ENCODE results near the gene TP53INP2. TPM values are rescaled to one million over a fixed set of nuclear protein-coding genes. Genes with fewer than 3 reads are reported as not detected.

TP53INP2 gene
- total RNA-seq, 2 experiments from 2014 or later, result 1.9 TPM

- no peak for DNase-seq
- intact Hi-C loops (cut with micrococcal nuclease), result no loop called here
- H3K27ac Mint-ChIP-seq, result no peak overlapping the region
- H3K4me1 Mint-ChIP-seq (ENCODE audit: low read depth), result peaks cover 8% of the 10 kb centered on the region
- no peak overlapping the region for H3K4me3 Mint-ChIP-seq
- peaks cover 21% of the 10 kb centered on the region for H3K36me3 Mint-ChIP-seq (ENCODE audit: low read depth)
- CTCF ChIA-PET, result interaction anchor here (3.2 kb wide), 1 partner anchor 37 kb away, joined by 7 read pairs; no protein-coding TSS in a partner anchor
- no peaks in the 10 kb centered on the region for H3K27me3 Mint-ChIP-seq (ENCODE audit: low read depth)
- no peaks in the 10 kb centered on the region for H3K9me3 Mint-ChIP-seq
Observed at GRCh38 chr20:34744340-34744739, 40.2 kb downstream of the TP53INP2 start.

- CTCF ChIA-PET, result interaction anchor here (1.7 to 3.2 kb wide), 2 partner anchors 24 to 37 kb away, joined by 3 to 7 read pairs; no protein-coding TSS in a partner anchor
- no peaks in the 10 kb centered on the region for H3K27me3 Mint-ChIP-seq (ENCODE audit: low read depth)
- peaks cover 8% of the 10 kb centered on the region for H3K4me1 Mint-ChIP-seq (ENCODE audit: low read depth)
- no peak for DNase-seq
- no peak overlapping the region for H3K4me3 Mint-ChIP-seq
- peaks cover 24% of the 10 kb centered on the region for H3K36me3 Mint-ChIP-seq (ENCODE audit: low read depth)
- H3K27ac Mint-ChIP-seq, result no peak overlapping the region
- no peaks in the 10 kb centered on the region for H3K9me3 Mint-ChIP-seq
- intact Hi-C loops (cut with micrococcal nuclease), result no loop called here
Observed at GRCh38 chr20:34744847-34745246, 40.7 kb downstream of the TP53INP2 start.

GRCh38 chr20:34746674-34747073, 42.5 kb downstream of the TP53INP2 start:
- DNase-seq, result no peak
- H3K4me3 Mint-ChIP-seq, result no peak overlapping the region
- peaks cover 8% of the 10 kb centered on the region for H3K4me1 Mint-ChIP-seq (ENCODE audit: low read depth)
- H3K27me3 Mint-ChIP-seq (ENCODE audit: low read depth), result no peaks in the 10 kb centered on the region
- no peaks in the 10 kb centered on the region for H3K9me3 Mint-ChIP-seq
- intact Hi-C loops (cut with micrococcal nuclease), result no loop called here
- H3K36me3 Mint-ChIP-seq (ENCODE audit: low read depth), result peaks cover 30% of the 10 kb centered on the region
- no peak overlapping the region for H3K27ac Mint-ChIP-seq
- CTCF ChIA-PET, result interaction anchor here (0.7 to 3.2 kb wide), 6 partner anchors 23 to 434 kb away, joined by 3 to 7 read pairs (median 4); no protein-coding TSS in a partner anchor

- CTCF ChIA-PET, result interaction anchor here (0.7 to 1.9 kb wide), 3 partner anchors 22 to 33 kb away, joined by 3 to 5 read pairs (median 3); no protein-coding TSS in a partner anchor
- Mint-ChIP-seq H3K36me3 (ENCODE audit: low read depth) (peaks cover 29% of the 10 kb centered on the region), H3K4me3 (no peak overlapping the region), H3K4me1 (ENCODE audit: low read depth) (peaks cover 8% of the 10 kb centered on the region), H3K9me3 (no peaks in the 10 kb centered on the region), H3K27ac (no peak overlapping the region), H3K27me3 (ENCODE audit: low read depth) (no peaks in the 10 kb centered on the region)
- intact Hi-C loops (cut with micrococcal nuclease), result no loop called here
- DNase-seq, result no peak
Observed at GRCh38 chr20:34747479-34747878, 43.3 kb downstream of the TP53INP2 start.

- Mint-ChIP-seq H3K36me3 (ENCODE audit: low read depth) (peaks cover 25% of the 10 kb centered on the region), H3K4me3 (no peak overlapping the region), H3K9me3 (no peaks in the 10 kb centered on the region), H3K4me1 (ENCODE audit: low read depth) (peaks cover 8% of the 10 kb centered on the region), H3K27me3 (ENCODE audit: low read depth) (no peaks in the 10 kb centered on the region), H3K27ac (no peak overlapping the region)
- intact Hi-C loops (cut with micrococcal nuclease), result no loop called here
- no peak for DNase-seq
- CTCF ChIA-PET, result interaction anchor here (0.8 to 1.2 kb wide), 2 partner anchors 21 to 211 kb away, joined by 3 read pairs; no protein-coding TSS in a partner anchor
Observed at GRCh38 chr20:34748709-34749108, 44.6 kb downstream of the TP53INP2 start.

GRCh38 chr20:34750484-34750883, 46.3 kb downstream of the TP53INP2 start:
- H3K27ac Mint-ChIP-seq, result no peak overlapping the region
- intact Hi-C loops (cut with micrococcal nuclease), result no loop called here
- no peaks in the 10 kb centered on the region for H3K27me3 Mint-ChIP-seq (ENCODE audit: low read depth)
- peaks cover 29% of the 10 kb centered on the region for H3K36me3 Mint-ChIP-seq (ENCODE audit: low read depth)
- DNase-seq, result no peak
- peaks cover 10% of the 10 kb centered on the region for H3K4me1 Mint-ChIP-seq (ENCODE audit: low read depth)
- CTCF ChIA-PET, result interaction anchor here (0.6 to 1.8 kb wide), 3 partner anchors 19 to 509 kb away, joined by 3 to 5 read pairs (median 3); no protein-coding TSS in a partner anchor
- H3K4me3 Mint-ChIP-seq, result no peak overlapping the region
- H3K9me3 Mint-ChIP-seq, result no peaks in the 10 kb centered on the region

GRCh38 chr20:34751453-34751852, 47.3 kb downstream of the TP53INP2 start:
- DNase-seq, result no peak
- Mint-ChIP-seq H3K27me3 (ENCODE audit: low read depth) (no peaks in the 10 kb centered on the region), H3K4me3 (no peak overlapping the region), H3K36me3 (ENCODE audit: low read depth) (peaks cover 26% of the 10 kb centered on the region), H3K9me3 (no peaks in the 10 kb centered on the region), H3K27ac (no peak overlapping the region), H3K4me1 (ENCODE audit: low read depth) (peaks cover 10% of the 10 kb centered on the region)
- intact Hi-C loops (cut with micrococcal nuclease), result no loop called here
- CTCF ChIA-PET, result interaction anchor here (1.8 kb wide), 1 partner anchor 18 kb away, joined by 5 read pairs; no protein-coding TSS in a partner anchor

GRCh38 chr20:34753706-34754461, 49.7 kb downstream of the TP53INP2 start:
- Mint-ChIP-seq H3K9me3 (no peaks in the 10 kb centered on the region), H3K4me1 (ENCODE audit: low read depth) (peaks cover 3% of the 10 kb centered on the region), H3K36me3 (ENCODE audit: low read depth) (peaks cover 34% of the 10 kb centered on the region), H3K27ac (no peak overlapping the region), H3K27me3 (ENCODE audit: low read depth) (no peaks in the 10 kb centered on the region), H3K4me3 (no peak overlapping the region)
- intact Hi-C loops (cut with micrococcal nuclease), result no loop called here
- CTCF ChIA-PET, result interaction anchor here (1.4 kb wide), 1 partner anchor 16 kb away, joined by 5 read pairs; no protein-coding TSS in a partner anchor
- no peak for DNase-seq

- Mint-ChIP-seq H3K4me3 (no peak overlapping the region), H3K4me1 (ENCODE audit: low read depth) (peaks cover 3% of the 10 kb centered on the region), H3K9me3 (no peaks in the 10 kb centered on the region), H3K27ac (no peak overlapping the region), H3K27me3 (ENCODE audit: low read depth) (no peaks in the 10 kb centered on the region), H3K36me3 (ENCODE audit: low read depth) (peaks cover 34% of the 10 kb centered on the region)
- no peak for DNase-seq
- CTCF ChIA-PET, result interaction anchor here (1.4 kb wide), 1 partner anchor 15 kb away, joined by 5 read pairs; no protein-coding TSS in a partner anchor
- intact Hi-C loops (cut with micrococcal nuclease), result no loop called here
Observed at GRCh38 chr20:34754611-34755010, 50.5 kb downstream of the TP53INP2 start.

- Mint-ChIP-seq H3K27me3 (ENCODE audit: low read depth) (no peaks in the 10 kb centered on the region), H3K4me3 (no peak overlapping the region), H3K9me3 (no peaks in the 10 kb centered on the region), H3K4me1 (ENCODE audit: low read depth) (peaks cover 3% of the 10 kb centered on the region), H3K27ac (no peak overlapping the region), H3K36me3 (ENCODE audit: low read depth) (peaks cover 27% of the 10 kb centered on the region)
- intact Hi-C loops (cut with micrococcal nuclease), result no loop called here
- CTCF ChIA-PET, result interaction anchor here (1.4 kb wide), 1 partner anchor 14 kb away, joined by 5 read pairs; no protein-coding TSS in a partner anchor
- no peak for DNase-seq
Observed at GRCh38 chr20:34755367-34755766, 51.2 kb downstream of the TP53INP2 start.

GRCh38 chr20:34762031-34762555, 57.9 kb downstream of the TP53INP2 start:
- CTCF ChIA-PET, result interaction anchor here (0.8 to 4.1 kb wide), 2 partner anchors 8 to 222 kb away, joined by 4 to 25 read pairs; no protein-coding TSS in a partner anchor
- no peak for DNase-seq
- intact Hi-C loops (cut with micrococcal nuclease), result no loop called here
- Mint-ChIP-seq H3K36me3 (ENCODE audit: low read depth) (peaks cover 29% of the 10 kb centered on the region), H3K27me3 (ENCODE audit: low read depth) (no peaks in the 10 kb centered on the region), H3K4me1 (ENCODE audit: low read depth) (no peaks in the 10 kb centered on the region), H3K9me3 (no peaks in the 10 kb centered on the region), H3K4me3 (no peak overlapping the region), H3K27ac (no peak overlapping the region)

All from activated naive CD4-positive, alpha-beta T cell treated with anti-CD3 and anti-CD28 coated beads for 36 hours (primary cell).